Measurements from ENCODE around the gene DOCK1. TPM values are rescaled to one million over a fixed set of nuclear protein-coding genes. Genes with fewer than 3 reads are reported as not detected.
"Not testable (repeated sequence)": the region's sequence is repeated elsewhere in the genome, so short reads cannot be mapped to it uniquely, and the experiment has no call there.

The DOCK1 gene
- total RNA-seq, 2 experiments from 2014 or later, result 0.14 to 0.18 TPM

- DNase-seq (no peak), ATAC-seq (no peak)
- Mint-ChIP-seq H3K4me1 (ENCODE audit: low read depth) (no peaks in the 10 kb centered on the region), H3K27ac (no peak overlapping the region), H3K9me3 (peaks cover 1% of the 10 kb centered on the region), H3K27me3 (peaks cover 5% of the 10 kb centered on the region), H3K36me3 (ENCODE audit: low read depth) (no peaks in the 10 kb centered on the region), H3K4me3 (no peak overlapping the region)
- CTCF ChIA-PET, result no interaction called here
- intact Hi-C loops (cut with micrococcal nuclease), result no loop called here
- POLR2A ChIA-PET, result no interaction called here
- no peak for TF ChIP-seq CTCF (IDR thresholded peaks at IDR 0.05)
These were observed 401.3 kb downstream of the DOCK1 start for GRCh38 chr10:127306479-127306878.

- TF ChIP-seq CTCF (IDR thresholded peaks at IDR 0.05), result no peak
- H3K4me1 Mint-ChIP-seq (ENCODE audit: low read depth), result no peaks in the 10 kb centered on the region
- CTCF ChIA-PET, result no interaction called here
- DNase-seq, result no peak
- peaks cover 5% of the 10 kb centered on the region for H3K27me3 Mint-ChIP-seq
- H3K4me3 Mint-ChIP-seq, result no peak overlapping the region
- no peaks in the 10 kb centered on the region for H3K36me3 Mint-ChIP-seq (ENCODE audit: low read depth)
- no peak for ATAC-seq
- intact Hi-C loops (cut with micrococcal nuclease), result no loop called here
- H3K9me3 Mint-ChIP-seq, result peaks cover 1% of the 10 kb centered on the region
- POLR2A ChIA-PET, result interaction anchor here (0.9 kb wide), 1 partner anchor 10 kb away, joined by 3 read pairs; no protein-coding TSS in a partner anchor
- no peak overlapping the region for H3K27ac Mint-ChIP-seq
These were observed 402.1 kb downstream of the DOCK1 start for GRCh38 chr10:127307338-127307737.

- ChIA-PET CTCF (no interaction called here), POLR2A (interaction anchor here (0.9 kb wide), 1 partner anchor 11 kb away, joined by 3 read pairs; no protein-coding TSS in a partner anchor)
- no peak for TF ChIP-seq CTCF (IDR thresholded peaks at IDR 0.05)
- Mint-ChIP-seq H3K4me3 (no peak overlapping the region), H3K9me3 (peaks cover 1% of the 10 kb centered on the region), H3K27me3 (peaks cover 7% of the 10 kb centered on the region), H3K4me1 (ENCODE audit: low read depth) (no peaks in the 10 kb centered on the region), H3K27ac (no peak overlapping the region), H3K36me3 (ENCODE audit: low read depth) (no peaks in the 10 kb centered on the region)
- no peak for DNase-seq
- intact Hi-C loops (cut with micrococcal nuclease), result no loop called here
- no peak for ATAC-seq
These were observed 402.8 kb downstream of the DOCK1 start for GRCh38 chr10:127308031-127308430.

GRCh38 chr10:127309619-127310018 is 404.4 kb downstream of the DOCK1 start:
- H3K36me3 Mint-ChIP-seq (ENCODE audit: low read depth); ATAC-seq; CTCF ChIA-PET; DNase-seq; H3K9me3 Mint-ChIP-seq; H3K27me3 Mint-ChIP-seq; H3K27ac Mint-ChIP-seq; H3K4me3 Mint-ChIP-seq; POLR2A ChIA-PET; H3K4me1 Mint-ChIP-seq (ENCODE audit: low read depth); intact Hi-C loops (cut with micrococcal nuclease): not testable (repeated sequence)

GRCh38 chr10:127310430-127310829 is 405.2 kb downstream of the DOCK1 start:
- no peak for TF ChIP-seq CTCF (IDR thresholded peaks at IDR 0.05)
- intact Hi-C loops (cut with micrococcal nuclease), result no loop called here
- Mint-ChIP-seq H3K27ac (no peak overlapping the region), H3K4me1 (ENCODE audit: low read depth) (no peaks in the 10 kb centered on the region), H3K27me3 (peaks cover 6% of the 10 kb centered on the region), H3K4me3 (no peak overlapping the region), H3K9me3 (peaks cover 1% of the 10 kb centered on the region), H3K36me3 (ENCODE audit: low read depth) (no peaks in the 10 kb centered on the region)
- POLR2A ChIA-PET, result no interaction called here
- no peak for DNase-seq
- no peak for ATAC-seq
- CTCF ChIA-PET, result no interaction called here

- Mint-ChIP-seq H3K27ac (no peak overlapping the region), H3K9me3 (peaks cover 1% of the 10 kb centered on the region), H3K4me1 (ENCODE audit: low read depth) (no peaks in the 10 kb centered on the region), H3K4me3 (no peak overlapping the region), H3K27me3 (peaks cover 5% of the 10 kb centered on the region), H3K36me3 (ENCODE audit: low read depth) (no peaks in the 10 kb centered on the region)
- TF ChIP-seq CTCF (IDR thresholded peaks at IDR 0.05), result no peak
- CTCF ChIA-PET, result no interaction called here
- DNase-seq, result no peak
- no peak for ATAC-seq
- intact Hi-C loops (cut with micrococcal nuclease), result no loop called here
- POLR2A ChIA-PET, result no interaction called here
These were observed 405.7 kb downstream of the DOCK1 start for GRCh38 chr10:127310923-127311322.
